GM23338 (cell line): ENCODE data around the gene USP24. TPM values are rescaled to one million over a fixed set of nuclear protein-coding genes. Genes with fewer than 3 reads are reported as not detected.

ENCODE experiments used
- ATAC-seq: fragments of 200-7000 bp; cut with Tn5 transposase; 3 replicates; pipeline ENCODE4 v1.9.1; 2020
- DNase-seq: peaks from one replicate; pipeline ENCODE4 v3.0.0-alpha.2; 2015; ENCODE audit warnings: low spot score
- H2AFZ ChIP-seq: fragments of 200-600 bp; sonication (generic); 2 replicates; pipeline ENCODE4 v1.8.0; 2016; ENCODE audit warnings: antibody characterized with exemption, mild to moderate bottlenecking, moderate library complexity
- H3F3A ChIP-seq: fragments of 200-600 bp; sonication (generic); replicated peaks from 2 replicates; pipeline ENCODE4 v1.8.0; 2017; ENCODE audit warnings: antibody characterized with exemption, mixed run types, low read depth
- H3K27ac ChIP-seq: fragments of 200-600 bp; sonication (generic); 2 replicates; pipeline ENCODE4 v1.6.1; 2016; ENCODE audit warnings: low read depth
- H3K27me3 ChIP-seq: fragments of 200-600 bp; sonication (generic); 2 replicates; pipeline ENCODE4 v1.8.0; 2016; ENCODE audit warnings: mild to moderate bottlenecking, mixed run types, moderate library complexity; ENCODE audit not compliant: insufficient read depth
- H3K36me3 ChIP-seq: fragments of 200-600 bp; sonication (generic); 2 replicates; pipeline ENCODE4 v1.8.0; 2016; ENCODE audit warnings: mild to moderate bottlenecking; ENCODE audit not compliant: insufficient read depth
- H3K4me1 ChIP-seq: fragments of 200-600 bp; sonication (generic); 2 replicates; pipeline ENCODE4 v1.8.0; 2016; ENCODE audit warnings: mild to moderate bottlenecking, moderate library complexity; ENCODE audit not compliant: insufficient read depth
- H3K4me2 ChIP-seq: fragments of 200-600 bp; sonication (generic); 2 replicates; pipeline ENCODE4 v1.7.1; 2017; ENCODE audit warnings: mixed run types
- H3K4me3 ChIP-seq: fragments of 200-600 bp; sonication (generic); 2 replicates; pipeline ENCODE4 v1.6.1; 2016; ENCODE audit warnings: mixed run types
- H3K79me2 ChIP-seq: fragments of 200-600 bp; sonication (generic); replicated peaks from 2 replicates; pipeline ENCODE4 v1.8.0; 2017; ENCODE audit warnings: mild to moderate bottlenecking; ENCODE audit not compliant: insufficient read depth
- H3K9me2 ChIP-seq: fragments of 200-600 bp; sonication (generic); 2 replicates; pipeline ENCODE4 v1.8.0; 2017; ENCODE audit not compliant: insufficient read depth
- H4K20me1 ChIP-seq: fragments of 200-600 bp; sonication (generic); replicated peaks from 2 replicates; pipeline ENCODE4 v1.8.0; 2017; ENCODE audit warnings: mild to moderate bottlenecking; ENCODE audit not compliant: insufficient read depth
- H3K27ac Mint-ChIP-seq: 2 replicates; pipeline ENCODE4 v1.8.0; 2020; ENCODE audit warnings: inconsistent platforms, mild to moderate bottlenecking, moderate library complexity, mixed read lengths
- H3K27me3 Mint-ChIP-seq: 3 replicates; pipeline ENCODE4 v1.8.0; 2022; ENCODE audit warnings: low read depth, mild to moderate bottlenecking, moderate library complexity, mixed read lengths, inconsistent platforms; ENCODE audit not compliant: insufficient read depth, poor library complexity
- H3K36me3 Mint-ChIP-seq: 3 replicates; pipeline ENCODE4 v1.8.0; 2021; ENCODE audit warnings: low read depth, mild to moderate bottlenecking, inconsistent platforms, moderate library complexity, mixed read lengths
- H3K4me1 Mint-ChIP-seq: 3 replicates; pipeline ENCODE4 v1.8.0; 2020; ENCODE audit warnings: mild to moderate bottlenecking, inconsistent platforms, mixed read lengths
- H3K4me3 Mint-ChIP-seq: 3 replicates; pipeline ENCODE4 v1.8.0; 2021; ENCODE audit warnings: moderate library complexity, mild to moderate bottlenecking, inconsistent platforms, mixed read lengths
- H3K9me3 Mint-ChIP-seq: 3 replicates; pipeline ENCODE4 v1.8.0; 2020; ENCODE audit warnings: moderate library complexity, mild to moderate bottlenecking, inconsistent platforms, mixed read lengths
- EZH2 ChIP-seq: fragments of 200-600 bp; sonication (generic); IDR thresholded peaks from one replicate; pipeline ENCODE4 v1.8.0; 2017; ENCODE audit warnings: antibody characterized with exemption, mild to moderate bottlenecking, low read depth; ENCODE audit not compliant: unreplicated experiment
- EZH2phosphoT487 ChIP-seq: fragments of 200-600 bp; sonication (generic); IDR thresholded peaks from one replicate; pipeline ENCODE4 v1.8.1; 2018; ENCODE audit warnings: antibody characterized with exemption; ENCODE audit not compliant: unreplicated experiment
- POLR2AphosphoS5 ChIP-seq: IDR thresholded peaks from 2 replicates; pipeline ENCODE4 v1.6.1; 2016; ENCODE audit warnings: antibody characterized with exemption, low read depth
- STAT1 ChIP-seq: IDR thresholded peaks from one replicate; pipeline ENCODE4 v1.6.1; 2016; ENCODE audit warnings: antibody characterized with exemption; ENCODE audit not compliant: unreplicated experiment
- ZNF462 ChIP-seq: fragments of 250-450 bp; sonication (Bioruptor Pico); IDR thresholded peaks from 2 replicates; pipeline ENCODE4 v1.5.0; 2020; ENCODE audit warnings: mild to moderate bottlenecking, moderate library complexity
- polyA plus RNA-seq: library from polyadenylated mRNA; unstranded; fragments of >200 nt; fragmentation: Nextera tagmentation; extraction: Ambion mirVana; gene quantifications from 2 replicates; pipeline ENCODE4 v1.2.1, GENCODE V29; 2016
- total RNA-seq: library from RNA; depleted of rRNA; stranded (reverse); fragments of >200 nt; shearing (Covaris generic); gene quantifications from 2 replicates; pipeline ENCODE4 v1.2.3, GENCODE V29; 2014

USP24 gene
- total and polyA plus RNA-seq, 2 experiments from 2014 or later = 12.1 to 32.6 TPM

- TF ChIP-seq ZNF462 (CRISPR knock-in tag) (no peak), POLR2AphosphoS5 (no peak), EZH2 (no peak), STAT1 (no peak)
Observed at GRCh38 chr1:55041613-55042012, 173.6 kb downstream of the USP24 start (continued).

- Histone ChIP-seq H3K4me2 (peak overlapping the region; percentile 94), H3K4me1 (peaks cover 55% of the 10 kb centered on the region), H3K27ac (no peak overlapping the region), H3K79me2 (peaks cover 76% of the 10 kb centered on the region), H3F3A (0 out of 2 replicates have a peak, but pooled peaks cover 8% of the 10 kb centered on the region), H4K20me1 (peaks cover 50% of the 10 kb centered on the region), H2AFZ (no peak overlapping the region; the same call in 1 of the 2 replicates), H3K36me3 (peaks cover 27% of the 10 kb centered on the region), H3K4me3 (peak overlapping the region; percentile 91), H3K27me3 (peaks cover 37% of the 10 kb centered on the region), H3K9me2 (no peaks in the 10 kb centered on the region)
- DNase-seq (no peak), ATAC-seq (no peak)
- Mint-ChIP-seq H3K4me3 (peak overlapping the region; percentile 85), H3K27ac (no peak overlapping the region), H3K9me3 (no peaks in the 10 kb centered on the region), H3K36me3 (peaks cover 27% of the 10 kb centered on the region), H3K27me3 (peaks cover 40% of the 10 kb centered on the region), H3K4me1 (peaks cover 31% of the 10 kb centered on the region)
- TF ChIP-seq ZNF462 (CRISPR knock-in tag) (no peak), POLR2AphosphoS5 (no peak), EZH2phosphoT487 (no peak)
Observed at GRCh38 chr1:55040933-55041494, 174.2 kb downstream of the USP24 start.
